MCF 10A (cell line): ENCODE results near the gene PPHLN1. TPM values are rescaled to one million over a fixed set of nuclear protein-coding genes. Genes with fewer than 3 reads are reported as not detected.
"Not testable (repeated sequence)": the region's sequence is repeated elsewhere in the genome, so short reads cannot be mapped to it uniquely, and the experiment has no call there.

Source experiments
- BruUV-seq: library from RNA; stranded (reverse); fragments of 400-500 nt; replicated peaks from 2 replicates; lab custom pipeline; 2021; lab: Mats Ljungman, UMichigan
- CTCF ChIA-PET: fragments of 300-600 bp; sonication (Branson Sonifier 250); formaldehyde crosslinking; extraction: SDS; loops from one replicate; lab custom pipeline; 2021; ENCODE audit warnings: antibody characterized with exemption, inconsistent platforms; lab: Yijun Ruan, JAX
- POLR2A ChIA-PET: fragments of 300-600, 350-650 bp; sonication (Branson Sonifier 250); formaldehyde crosslinking; extraction: SDS; loops from one replicate; lab custom pipeline; 2020; ENCODE audit warnings: antibody characterized with exemption, inconsistent platforms; lab: Yijun Ruan, JAX
- DNase-seq: peaks from one replicate; pipeline ENCODE4 v3.0.0-alpha.2; 2018; ENCODE audit not compliant: unreplicated experiment
- H3K27ac Mint-ChIP-seq: one replicate; pipeline ENCODE4 v1.8.0; 2022; ENCODE audit warnings: mild to moderate bottlenecking, low read depth, mixed read lengths; ENCODE audit not compliant: unreplicated experiment
- H3K27me3 Mint-ChIP-seq: one replicate; pipeline ENCODE4 v1.8.0; 2022; ENCODE audit warnings: mixed read lengths; ENCODE audit not compliant: insufficient read depth, unreplicated experiment
- H3K36me3 Mint-ChIP-seq: one replicate; pipeline ENCODE4 v1.8.0; 2022; ENCODE audit warnings: mild to moderate bottlenecking, moderate library complexity, mixed read lengths; ENCODE audit not compliant: insufficient read depth, unreplicated experiment
- H3K4me1 Mint-ChIP-seq: one replicate; pipeline ENCODE4 v1.8.0; 2022; ENCODE audit warnings: mixed read lengths; ENCODE audit not compliant: insufficient read depth, unreplicated experiment
- H3K4me3 Mint-ChIP-seq: one replicate; pipeline ENCODE4 v1.8.0; 2022; ENCODE audit warnings: mild to moderate bottlenecking, moderate library complexity, mixed read lengths; ENCODE audit not compliant: unreplicated experiment
- H3K9me3 Mint-ChIP-seq: one replicate; pipeline ENCODE4 v1.8.0; 2022; ENCODE audit warnings: mixed read lengths; ENCODE audit not compliant: unreplicated experiment
- CTCF ChIP-seq: fragments of 200-600 bp; IDR thresholded peaks from one replicate; pipeline ENCODE4 v1.8.0; 2022; ENCODE audit warnings: antibody characterized with exemption, mild to moderate bottlenecking; ENCODE audit not compliant: unreplicated experiment
- intact Hi-C: fragments of 100-400 bp; cut with micrococcal nuclease; formaldehyde crosslinking; loops from 2 replicates; pipeline ENCODE4 v1.14.1; 2022
- total RNA-seq: library from RNA; stranded (reverse); gene quantifications from 2 replicates; pipeline ENCODE4 v1.2.3, GENCODE V29; 2022

Gene PPHLN1
- total RNA-seq, 1 experiment from 2014 or later: 54.5 TPM

GRCh38 chr12:42386308-42386707 lies 60.3 kb downstream of the PPHLN1 start:
- Mint-ChIP-seq H3K27ac (no peak overlapping the region), H3K4me1 (peaks cover 12% of the 10 kb centered on the region), H3K4me3 (no peak overlapping the region), H3K36me3 (peaks cover 56% of the 10 kb centered on the region), H3K27me3 (no peaks in the 10 kb centered on the region), H3K9me3 (no peaks in the 10 kb centered on the region)
- ChIA-PET POLR2A (no interaction called here), CTCF (interaction anchor here (1.5 to 1.6 kb wide), 2 partner anchors 10 to 14 kb away, joined by 3 to 11 read pairs; no protein-coding TSS in a partner anchor)
- no TSS peak for BruUV-seq
- DNase-seq: no peak
- intact Hi-C loops: no loop called here
- no peak for TF ChIP-seq CTCF

GRCh38 chr12:42388086-42388485 lies 62.1 kb downstream of the PPHLN1 start:
- CTCF ChIA-PET: interaction anchor here (1.1 kb wide), 1 partner anchor 16 kb away, joined by 5 read pairs; no protein-coding TSS in a partner anchor
- BruUV-seq, intact Hi-C loops, DNase-seq, H3K9me3 Mint-ChIP-seq, H3K4me3 Mint-ChIP-seq, POLR2A ChIA-PET, H3K27ac Mint-ChIP-seq, H3K27me3 Mint-ChIP-seq, H3K4me1 Mint-ChIP-seq: not testable (repeated sequence)
- H3K36me3 Mint-ChIP-seq: peaks cover 55% of the 10 kb centered on the region

- H3K9me3 Mint-ChIP-seq: no peaks in the 10 kb centered on the region
- H3K4me3 Mint-ChIP-seq: no peak overlapping the region
- intact Hi-C loops: no loop called here
- H3K36me3 Mint-ChIP-seq: peaks cover 46% of the 10 kb centered on the region
- no peak overlapping the region for H3K27ac Mint-ChIP-seq
- no peaks in the 10 kb centered on the region for H3K4me1 Mint-ChIP-seq
- H3K27me3 Mint-ChIP-seq: no peaks in the 10 kb centered on the region
- DNase-seq: no peak
- ChIA-PET POLR2A (interaction anchor here (1.4 kb wide), 1 partner anchor 17 kb away, joined by 5 read pairs; no protein-coding TSS in a partner anchor), CTCF (interaction anchor here (1.6 kb wide), 1 partner anchor 23 kb away, joined by 4 read pairs; no protein-coding TSS in a partner anchor)
- no TSS peak for BruUV-seq
- TF ChIP-seq CTCF: no peak
These were observed 68.5 kb downstream of the PPHLN1 start for GRCh38 chr12:42394429-42394828.

- ChIA-PET CTCF (interaction anchor here (0.9 to 1.6 kb wide), 2 partner anchors 14 to 25 kb away, joined by 3 to 7 read pairs; no protein-coding TSS in a partner anchor), POLR2A (interaction anchor here (0.6 to 1.4 kb wide), 2 partner anchors 9 to 30 kb away, joined by 4 read pairs; no protein-coding TSS in a partner anchor)
- H3K27me3 Mint-ChIP-seq: no peaks in the 10 kb centered on the region
- peaks cover 45% of the 10 kb centered on the region for H3K36me3 Mint-ChIP-seq
- H3K4me3 Mint-ChIP-seq: no peak overlapping the region
- TF ChIP-seq CTCF: no peak
- BruUV-seq: no TSS peak
- DNase-seq: no peak
- no peaks in the 10 kb centered on the region for H3K9me3 Mint-ChIP-seq
- H3K27ac Mint-ChIP-seq: no peak overlapping the region
- intact Hi-C loops: no loop called here
- no peaks in the 10 kb centered on the region for H3K4me1 Mint-ChIP-seq
These were observed 70.7 kb downstream of the PPHLN1 start for GRCh38 chr12:42396473-42397259.
